NB4 (cell line): ENCODE results near the gene SDK2.
A peak's percentile ranks its signal among the peaks of the same experiment; 100 is the strongest.

Experiments used
- DNase-seq: peaks from one replicate; pipeline ENCODE4 v3.0.0; 2010; ENCODE audit warnings: low read depth
- H3K4me3 ChIP-seq: one replicate; pipeline ENCODE4 v1.5.1; 2011; ENCODE audit warnings: mild to moderate bottlenecking, low read depth, low read length, moderate library complexity
- CTCF ChIP-seq: IDR thresholded peaks from one replicate; pipeline ENCODE4 v1.5.1; 2012; ENCODE audit warnings: low read depth, low read length
- MAX ChIP-seq: IDR thresholded peaks from 2 replicates; pipeline ENCODE4 v1.6.1; 2011; ENCODE audit warnings: low read depth, low read length
- MYC ChIP-seq: IDR thresholded peaks from 2 replicates; pipeline ENCODE4 v1.6.1; 2011; ENCODE audit warnings: low read depth, low read length
- POLR2A ChIP-seq: IDR thresholded peaks from 2 replicates; pipeline ENCODE4 v1.6.1; 2011; ENCODE audit warnings: mild to moderate bottlenecking; ENCODE audit not compliant: insufficient read length; ENCODE audit errors: extremely low read depth

SDK2 gene

GRCh38 chr17:73586275-73586832 lies 57.9 kb downstream of the SDK2 start:
- no peak overlapping the region for H3K4me3 ChIP-seq
- TF ChIP-seq MYC (no peak), CTCF (no peak), MAX (no peak), POLR2A (no peak)

GRCh38 chr17:73585583-73585982 lies 58.7 kb downstream of the SDK2 start:
- no peak for DNase-seq
- TF ChIP-seq CTCF (peak; percentile 16), POLR2A (no peak)
- H3K4me3 ChIP-seq = no peak overlapping the region

More at GRCh38 chr17:73586275-73586832, 57.9 kb downstream of the SDK2 start:
- no peak for DNase-seq

- DNase-seq = no peak
- TF ChIP-seq POLR2A (no peak), CTCF (no peak), MYC (no peak), MAX (no peak)
- no peak overlapping the region for H3K4me3 ChIP-seq
Measured at GRCh38 chr17:73584987-73585386, 59.3 kb downstream of the SDK2 start.

GRCh38 chr17:73584049-73584448 lies 60.2 kb downstream of the SDK2 start:
- DNase-seq = no peak
- no peak overlapping the region for H3K4me3 ChIP-seq
- TF ChIP-seq MYC (no peak), MAX (no peak), CTCF (no peak), POLR2A (no peak)

- no peak overlapping the region for H3K4me3 ChIP-seq
- no peak for DNase-seq
- no peak for TF ChIP-seq MAX
- TF ChIP-seq POLR2A = no peak
- no peak for TF ChIP-seq CTCF
- TF ChIP-seq MYC = no peak
Measured at GRCh38 chr17:73582821-73583220, 61.4 kb downstream of the SDK2 start.

- DNase-seq = no peak
- no peak overlapping the region for H3K4me3 ChIP-seq
- TF ChIP-seq CTCF (no peak), MAX (no peak), MYC (no peak), POLR2A (no peak)
Measured at GRCh38 chr17:73582359-73582758, 61.9 kb downstream of the SDK2 start.
